GM12875 (cell line): Measurements from ENCODE around the gene SPINK4.

Experiments used
- H3K4me3 ChIP-seq: one replicate; pipeline ENCODE4 v1.5.1; 2011; ENCODE audit warnings: low read depth, low read length, control low read depth
- CTCF ChIP-seq: IDR thresholded peaks from 2 replicates; pipeline ENCODE4 v1.5.1; 2011; ENCODE audit warnings: low read depth, mild to moderate bottlenecking, control low read depth, inconsistent platforms, low read length, moderate library complexity, borderline replicate concordance; ENCODE audit not compliant: insufficient read depth

The SPINK4 gene

DNA sequence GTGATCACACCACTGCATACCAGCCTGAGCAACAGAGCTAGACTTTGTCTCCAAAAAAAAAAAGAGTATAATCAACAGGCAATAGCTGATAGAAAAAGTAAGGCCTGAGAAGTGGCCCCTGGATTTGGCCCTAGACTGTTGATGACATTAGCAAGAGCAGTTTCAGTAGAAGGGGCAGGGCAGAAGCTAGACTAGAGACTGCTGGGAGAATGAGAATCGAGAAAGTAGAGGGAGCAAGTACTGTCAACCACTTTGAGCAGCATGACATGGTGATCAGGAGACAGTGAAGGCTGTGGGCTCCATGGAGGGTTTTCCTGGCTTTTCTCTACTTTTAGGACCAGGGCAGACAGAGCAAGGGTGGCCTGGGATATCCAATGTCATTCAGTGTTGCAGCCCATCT, 37.9 kb upstream of the SPINK4 start:
- H3K4me3 ChIP-seq: peak overlapping the region; percentile 15
- no peak for TF ChIP-seq CTCF

DNA sequence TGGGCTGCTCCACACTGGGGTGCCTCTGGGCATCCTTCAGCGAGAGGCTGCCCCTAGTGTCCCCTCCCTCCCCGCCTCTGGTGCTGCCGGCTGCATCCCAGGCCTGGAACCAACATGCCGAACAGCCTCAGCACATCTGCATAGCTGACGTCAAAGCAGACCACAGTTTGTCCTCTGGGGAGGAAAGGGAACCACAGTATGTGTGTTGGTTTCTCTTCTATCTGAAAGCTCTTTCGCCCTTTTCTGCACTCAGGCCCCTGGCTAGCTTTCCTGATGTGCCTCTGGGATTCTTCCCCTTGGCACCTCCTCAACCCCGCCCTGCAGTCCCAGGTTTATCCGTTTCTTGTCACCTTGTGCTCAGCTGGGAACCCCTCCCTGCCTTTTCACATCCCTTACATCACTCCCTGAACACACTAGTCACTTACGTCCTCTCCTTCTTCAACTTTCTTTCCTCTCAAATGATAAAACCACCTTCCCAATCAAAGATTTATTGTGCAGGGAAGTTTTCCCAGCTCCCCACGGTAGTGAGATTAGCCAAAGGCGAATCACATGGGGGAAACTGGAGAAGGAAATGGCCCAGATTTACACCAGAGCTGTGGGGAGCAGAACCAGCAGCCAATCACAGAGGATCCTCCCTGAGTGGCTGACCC, 37.3 kb upstream of the SPINK4 start:
- no peak for TF ChIP-seq CTCF
- H3K4me3 ChIP-seq: peak overlapping the region; percentile 19

- TF ChIP-seq CTCF: no peak
- H3K4me3 ChIP-seq: no peak overlapping the region
Measured at GRCh38 chr9:33209394-33209793, 30.6 kb upstream of the SPINK4 start.

DNA sequence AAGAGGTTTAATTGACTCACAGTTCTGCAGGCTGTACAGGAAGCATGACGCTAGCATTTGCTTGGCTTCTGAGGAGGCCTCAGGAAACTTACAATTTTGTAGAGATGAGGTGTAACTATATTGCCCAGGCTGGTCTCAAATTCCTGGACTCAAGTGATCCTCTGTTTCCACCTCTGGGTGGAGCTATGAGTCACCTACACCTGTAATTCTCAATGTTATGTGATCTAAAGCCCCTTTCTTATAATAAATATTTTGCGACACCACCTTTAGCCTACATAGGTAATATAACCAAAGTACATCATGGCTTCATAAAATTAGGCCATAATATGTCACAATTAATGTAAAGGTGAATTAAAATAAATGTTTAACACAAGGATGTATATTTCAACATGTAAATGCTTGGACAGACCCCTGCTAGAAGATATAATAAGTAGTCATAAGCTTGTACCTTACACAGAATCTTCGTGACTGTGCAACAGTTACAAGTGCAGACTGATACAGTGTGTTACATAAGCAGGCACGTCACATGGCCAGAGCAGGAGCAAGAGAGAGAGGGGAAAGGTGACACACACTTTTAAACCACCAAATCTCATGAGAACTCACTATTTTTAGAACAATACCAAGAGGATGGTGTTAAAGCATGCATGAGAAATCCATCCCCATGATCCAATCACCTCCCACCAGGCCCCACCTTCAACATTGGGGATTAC, 29.8 kb upstream of the SPINK4 start:
- no peak overlapping the region for H3K4me3 ChIP-seq
- no peak for TF ChIP-seq CTCF

- H3K4me3 ChIP-seq: no peak overlapping the region
- no peak for TF ChIP-seq CTCF
Measured at GRCh38 chr9:33211695-33212393, 28.1 kb upstream of the SPINK4 start.

- H3K4me3 ChIP-seq: no peak overlapping the region
- no peak for TF ChIP-seq CTCF
Measured at GRCh38 chr9:33220681-33221567, 19.0 kb upstream of the SPINK4 start.
